ENCODE measurements around the gene LRP1. TPM values are rescaled to one million over a fixed set of nuclear protein-coding genes. Genes with fewer than 3 reads are reported as not detected.

Gene LRP1
- total and polyA plus RNA-seq, 2 of the 13 experiments (the other 11 are each of a cell fraction or from before 2014, with no cell fraction given): 14.7 to 30.8 TPM

- TF ChIP-seq HMGXB3 (CRISPR knock-in tag; IDR thresholded peaks at IDR 0.05; ENCODE audit: borderline replicate concordance): no peak
- no peak for TF ChIP-seq CTCF (CRISPR knock-in tag; IDR thresholded peaks at IDR 0.05)
- TF ChIP-seq FOXM1 (CRISPR knock-in tag; IDR thresholded peaks at IDR 0.05): no peak
- TF ChIP-seq HNRNPLL (IDR thresholded peaks at IDR 0.05; ENCODE audit: low read depth, low read length, poor library complexity, severe bottlenecking): no peak
- TF ChIP-seq, protein P1, sequence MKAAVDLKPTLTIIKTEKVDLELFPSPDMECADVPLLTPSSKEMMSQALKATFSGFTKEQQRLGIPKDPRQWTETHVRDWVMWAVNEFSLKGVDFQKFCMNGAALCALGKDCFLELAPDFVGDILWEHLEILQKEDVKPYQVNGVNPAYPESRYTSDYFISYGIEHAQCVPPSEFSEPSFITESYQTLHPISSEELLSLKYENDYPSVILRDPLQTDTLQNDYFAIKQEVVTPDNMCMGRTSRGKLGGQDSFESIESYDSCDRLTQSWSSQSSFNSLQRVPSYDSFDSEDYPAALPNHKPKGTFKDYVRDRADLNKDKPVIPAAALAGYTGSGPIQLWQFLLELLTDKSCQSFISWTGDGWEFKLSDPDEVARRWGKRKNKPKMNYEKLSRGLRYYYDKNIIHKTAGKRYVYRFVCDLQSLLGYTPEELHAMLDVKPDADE (CRISPR knock-in tag; IDR thresholded peaks at IDR 0.05): no peak
- TF ChIP-seq ZBTB1 (CRISPR knock-in tag; IDR thresholded peaks at IDR 0.05; ENCODE audit: borderline replicate concordance): no peak
- no peak for TF ChIP-seq ZBTB21 (CRISPR knock-in tag; IDR thresholded peaks at IDR 0.05)
- no peak for TF ChIP-seq ZNF773 (CRISPR knock-in tag; IDR thresholded peaks at IDR 0.05; ENCODE audit: borderline replicate concordance)
- TF ChIP-seq ARHGAP35 (CRISPR knock-in tag; IDR thresholded peaks at IDR 0.05; ENCODE audit: borderline replicate concordance): no peak
- no peak for TF ChIP-seq ZNF616 (CRISPR knock-in tag; IDR thresholded peaks at IDR 0.05; ENCODE audit: low read depth)
- no peak for TF ChIP-seq PLSCR1 (CRISPR knock-in tag; IDR thresholded peaks at IDR 0.05; ENCODE audit: borderline replicate concordance)
- no peak; the same call in 1 of the 2 replicates for TF ChIP-seq HOXA5 (CRISPR knock-in tag; IDR thresholded peaks at IDR 0.05)
- no peak for TF ChIP-seq KLF9 (CRISPR knock-in tag; IDR thresholded peaks at IDR 0.05; ENCODE audit: low read depth)
- 0 out of 2 replicates have a peak, but pooled peaks have one; percentile 67 for TF ChIP-seq ZNF788 (CRISPR knock-in tag; IDR thresholded peaks at IDR 0.05; ENCODE audit: borderline replicate concordance)
- TF ChIP-seq ZNF761 (CRISPR knock-in tag; conservative IDR thresholded peaks at IDR 0.05): no peak; the same call in 1 of the 2 replicates
- TF ChIP-seq ZNF746 (CRISPR knock-in tag; IDR thresholded peaks at IDR 0.05): peak; percentile 89
- no peak for TF ChIP-seq TRIM24 (CRISPR knock-in tag; IDR thresholded peaks at IDR 0.05)
- TF ChIP-seq ZNF7 (CRISPR knock-in tag; IDR thresholded peaks at IDR 0.05): no peak
- no peak for TF ChIP-seq MYNN (CRISPR knock-in tag; IDR thresholded peaks at IDR 0.05; ENCODE audit: low read depth)
- TF ChIP-seq, protein P2, sequence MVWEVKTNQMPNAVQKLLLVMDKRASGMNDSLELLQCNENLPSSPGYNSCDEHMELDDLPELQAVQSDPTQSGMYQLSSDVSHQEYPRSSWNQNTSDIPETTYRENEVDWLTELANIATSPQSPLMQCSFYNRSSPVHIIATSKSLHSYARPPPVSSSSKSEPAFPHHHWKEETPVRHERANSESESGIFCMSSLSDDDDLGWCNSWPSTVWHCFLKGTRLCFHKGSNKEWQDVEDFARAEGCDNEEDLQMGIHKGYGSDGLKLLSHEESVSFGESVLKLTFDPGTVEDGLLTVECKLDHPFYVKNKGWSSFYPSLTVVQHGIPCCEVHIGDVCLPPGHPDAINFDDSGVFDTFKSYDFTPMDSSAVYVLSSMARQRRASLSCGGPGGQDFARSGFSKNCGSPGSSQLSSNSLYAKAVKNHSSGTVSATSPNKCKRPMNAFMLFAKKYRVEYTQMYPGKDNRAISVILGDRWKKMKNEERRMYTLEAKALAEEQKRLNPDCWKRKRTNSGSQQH (CRISPR knock-in tag; IDR thresholded peaks at IDR 0.05; ENCODE audit: low read depth): 0 out of 2 replicates have a peak, but pooled peaks have one; percentile 51
Measured at GRCh38 chr12:57148469-57149244, 20.4 kb downstream of the LRP1 start (continued).

Measured in HepG2 (cell line).